HL-60 (cell line): ENCODE results near the gene ARHGAP24.

ENCODE experiments used
- CTCF ChIP-seq: IDR thresholded peaks from one replicate; pipeline ENCODE4 v1.5.1; 2011; ENCODE audit warnings: low read length, control low read depth, inconsistent platforms; ENCODE audit not compliant: insufficient read depth
- GABPA ChIP-seq: IDR thresholded peaks from 2 replicates; pipeline ENCODE4 v1.6.1; 2012; ENCODE audit warnings: low read depth

DNA sequence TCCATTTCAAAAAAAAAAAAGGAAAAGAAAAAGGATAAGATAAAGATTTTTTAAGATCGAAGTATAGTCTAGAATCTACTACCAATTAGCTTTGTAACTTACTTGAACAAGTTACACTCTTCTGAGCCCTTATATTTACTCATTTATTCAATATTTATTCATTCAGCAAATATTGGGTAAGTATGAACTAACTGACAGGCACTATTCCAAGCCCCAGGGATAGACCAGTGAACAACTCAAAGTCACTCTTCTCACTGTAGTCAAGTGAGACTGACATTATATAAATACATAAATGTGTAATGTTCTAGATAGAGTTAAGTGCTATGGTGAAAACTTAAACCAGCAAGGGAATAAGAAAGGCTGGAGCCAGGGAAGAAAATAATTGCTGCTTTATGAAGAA lies 131.6 kb downstream of the ARHGAP24 start:
- TF ChIP-seq GABPA, result no peak
- no peak for TF ChIP-seq CTCF
